T1000 (cell line): ENCODE results near the gene VCX.
"Not testable (repeated sequence)": the region's sequence is repeated elsewhere in the genome, so short reads cannot be mapped to it uniquely, and the experiment has no call there.

Experiments used
- DNase-seq: peaks from one replicate; lab custom pipeline; 2025; ENCODE audit warnings: mixed read lengths; lab: John Stamatoyannopoulos, UW

The VCX gene

GRCh38 chrX:7842871-7843270 lies at the start of gene VCX:
Gene VCX (plus strand): TSS chrX:7843171. CDS start chrX:7843204, 33 bp downstream.
- DNase-seq = not testable (repeated sequence)

- no peak for DNase-seq
These were observed 44.6 kb upstream of the VCX start for GRCh38 chrX:7798327-7798726.

DNA sequence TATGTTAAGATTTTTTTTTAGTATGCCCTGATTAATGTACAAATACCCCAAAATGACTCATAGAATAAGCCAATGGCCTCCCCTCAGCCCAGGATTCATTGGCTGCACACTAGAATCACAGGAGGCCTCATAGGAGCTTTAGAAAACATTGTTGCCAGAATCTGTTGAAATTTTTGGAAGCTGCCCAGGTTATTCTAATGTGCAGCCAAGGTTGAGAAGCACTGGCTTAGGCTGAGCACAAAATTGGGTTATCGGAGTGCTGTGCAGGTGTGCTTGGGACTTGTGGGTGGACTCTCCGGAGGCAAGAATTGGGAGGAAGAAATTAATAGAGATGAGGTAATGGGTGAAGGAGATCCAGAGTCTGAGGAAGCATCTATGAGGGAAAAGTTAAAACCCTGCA lies 41.3 kb upstream of the VCX start:
- DNase-seq = no peak

- no peak for DNase-seq
These were observed 27.7 kb upstream of the VCX start for GRCh38 chrX:7815166-7815805.

GRCh38 chrX:7828594-7828993 lies 14.4 kb upstream of the VCX start:
- no peak for DNase-seq

GRCh38 chrX:7841084-7841805 lies 1.7 kb upstream of the VCX start:
- no peak for DNase-seq

- no peak for DNase-seq
These were observed 9.2 kb downstream of the VCX start for GRCh38 chrX:7852166-7852565.

DNA sequence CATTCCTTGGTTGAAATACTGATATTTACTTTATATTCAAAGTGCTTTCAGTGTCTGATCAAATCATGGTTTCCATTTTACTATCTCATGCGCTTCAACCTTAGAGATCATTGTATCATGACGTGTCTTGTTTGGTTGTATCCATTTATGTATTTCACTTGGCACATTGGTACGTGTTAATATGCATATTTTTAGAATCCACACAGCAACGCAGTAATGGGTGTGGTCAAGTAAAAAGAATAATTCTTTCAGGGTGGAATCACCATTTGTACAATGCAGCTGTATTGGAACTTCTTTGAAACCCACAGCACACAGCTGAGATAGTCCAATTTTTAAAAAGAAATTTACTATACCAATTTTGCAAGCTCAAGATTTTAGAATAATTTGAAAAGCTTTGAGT lies 29.1 kb downstream of the VCX start:
- DNase-seq = no peak

GRCh38 chrX:7876957-7877356 lies 34.0 kb downstream of the VCX start:
- no peak for DNase-seq

DNA sequence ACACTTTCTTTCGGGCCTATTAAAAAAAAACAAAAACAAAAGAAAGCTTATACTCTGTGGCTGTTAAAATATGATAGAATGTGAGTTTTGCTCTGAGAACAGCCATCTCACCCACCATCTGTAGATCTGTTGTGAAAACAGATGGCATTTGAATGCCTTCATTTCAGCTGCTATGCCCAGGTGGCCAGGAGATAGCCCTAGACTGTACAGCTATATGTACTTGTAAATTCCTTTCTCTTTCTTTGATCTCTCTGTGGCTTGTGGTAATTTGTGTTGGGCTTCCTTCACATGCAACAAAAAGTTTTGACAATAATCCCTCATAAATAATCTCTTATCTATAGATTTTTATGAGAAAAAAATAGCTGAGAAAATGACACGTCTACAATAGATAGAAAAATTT lies 46.2 kb downstream of the VCX start:
- no peak for DNase-seq

- no peak for DNase-seq
These were observed 46.7 kb downstream of the VCX start for GRCh38 chrX:7889680-7890079.

DNA sequence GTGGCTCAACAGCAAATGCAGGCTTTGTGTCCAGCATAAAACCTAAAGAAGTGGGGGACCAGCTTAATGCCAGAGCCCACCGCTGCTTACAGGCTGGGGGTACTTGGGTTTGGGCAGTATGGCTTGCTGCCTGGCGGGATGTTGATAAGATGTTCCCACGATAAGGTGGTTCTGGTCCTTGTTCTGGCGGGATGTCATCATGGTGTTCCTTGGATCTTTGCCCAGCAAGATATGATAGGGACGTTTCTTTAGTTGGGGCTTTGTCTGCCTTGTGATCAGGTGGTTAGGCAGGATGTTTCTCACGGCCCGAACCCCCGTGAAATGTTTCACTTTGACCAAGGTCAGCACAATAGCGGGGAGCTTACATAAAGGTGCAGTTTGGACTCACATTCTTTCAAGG lies 49.0 kb downstream of the VCX start:
- no peak for DNase-seq
